H9 (cell line): ENCODE results near the gene PRTFDC1. TPM values are rescaled to one million over a fixed set of nuclear protein-coding genes. Genes with fewer than 3 reads are reported as not detected.

Experiments
- DNase-seq: peaks from one replicate; pipeline ENCODE4 v3.0.0-alpha.2; 2017
- H2AFZ ChIP-seq: one replicate; pipeline ENCODE4 v1.6.1; 2013; ENCODE audit warnings: mild to moderate bottlenecking, low read length, control low read depth, moderate library complexity
- H2AK5ac ChIP-seq: 2 replicates; pipeline ENCODE4 v1.6.1; 2013; ENCODE audit warnings: low read length, control low read depth, mixed read lengths; ENCODE audit not compliant: insufficient read length
- H2BK120ac ChIP-seq: one replicate; pipeline ENCODE4 v1.6.1; 2013; ENCODE audit warnings: low read depth, mild to moderate bottlenecking, low read length, control low read depth, inconsistent platforms; ENCODE audit not compliant: poor library complexity, severe bottlenecking
- H2BK12ac ChIP-seq: 2 replicates; pipeline ENCODE4 v1.6.1; 2013; ENCODE audit warnings: low read length, control low read depth, mixed read lengths, low read depth; ENCODE audit not compliant: insufficient read length
- H2BK15ac ChIP-seq: 2 replicates; pipeline ENCODE4 v1.6.1; 2013; ENCODE audit warnings: low read depth, low read length, control low read depth
- H2BK20ac ChIP-seq: one replicate; pipeline ENCODE4 v1.6.1; 2013; ENCODE audit warnings: low read depth, mild to moderate bottlenecking, low read length, control low read depth, inconsistent platforms; ENCODE audit not compliant: poor library complexity, severe bottlenecking
- H2BK5ac ChIP-seq: 2 replicates; pipeline ENCODE4 v1.6.1; 2013; ENCODE audit warnings: low read length, control low read depth, mixed read lengths; ENCODE audit not compliant: insufficient read length
- H3K14ac ChIP-seq: 2 replicates; pipeline ENCODE4 v1.6.1; 2013; ENCODE audit warnings: low read length, control low read depth; ENCODE audit not compliant: insufficient read depth
- H3K18ac ChIP-seq: 2 replicates; pipeline ENCODE4 v1.6.1; 2013; ENCODE audit warnings: low read depth, mild to moderate bottlenecking, mixed read lengths, low read length, control low read depth; ENCODE audit not compliant: insufficient read length
- H3K23ac ChIP-seq: 2 replicates; pipeline ENCODE4 v1.6.1; 2013; ENCODE audit warnings: low read length, control low read depth, mixed read lengths, low read depth; ENCODE audit not compliant: insufficient read length
- H3K23me2 ChIP-seq: 2 replicates; pipeline ENCODE4 v1.6.1; 2013; ENCODE audit warnings: low read depth, mild to moderate bottlenecking, mixed read lengths, low read length, control low read depth; ENCODE audit not compliant: insufficient read length, poor library complexity, severe bottlenecking
- H3K27ac ChIP-seq: 2 replicates; pipeline ENCODE4 v1.5.1; 2013; ENCODE audit warnings: low read length, control low read depth, mixed read lengths, low read depth; ENCODE audit not compliant: insufficient read length
- H3K27me3 ChIP-seq: 2 replicates; pipeline ENCODE4 v1.6.1; 2013; ENCODE audit warnings: low read length, control low read depth, inconsistent platforms; ENCODE audit not compliant: insufficient read depth
- H3K4ac ChIP-seq: 2 replicates; pipeline ENCODE4 v1.6.1; 2013; ENCODE audit warnings: low read depth, mild to moderate bottlenecking, control low read depth, inconsistent platforms, low read length, moderate library complexity
- H3K4me1 ChIP-seq: 2 replicates; pipeline ENCODE4 v1.6.1; 2013; ENCODE audit warnings: low read length, control low read depth, inconsistent platforms; ENCODE audit not compliant: insufficient read depth
- H3K4me2 ChIP-seq: 2 replicates; pipeline ENCODE4 v1.6.1; 2013; ENCODE audit warnings: low read length, control low read depth, mixed read lengths; ENCODE audit not compliant: insufficient read length, insufficient read depth
- H3K56ac ChIP-seq: 2 replicates; pipeline ENCODE4 v1.6.1; 2013; ENCODE audit warnings: low read depth, mild to moderate bottlenecking, mixed read lengths, low read length, control low read depth; ENCODE audit not compliant: insufficient read length
- H3K79me1 ChIP-seq: 2 replicates; pipeline ENCODE4 v1.6.1; 2013; ENCODE audit warnings: low read depth, mild to moderate bottlenecking, moderate library complexity, low read length, control low read depth, inconsistent platforms; ENCODE audit not compliant: insufficient read depth, poor library complexity, severe bottlenecking
- H3K79me2 ChIP-seq: 2 replicates; pipeline ENCODE4 v1.6.1; 2013; ENCODE audit warnings: low read length, control low read depth, inconsistent platforms; ENCODE audit not compliant: insufficient read depth
- H3K9ac ChIP-seq: 2 replicates; pipeline ENCODE4 v1.6.1; 2013; ENCODE audit warnings: low read length, control low read depth, mixed read lengths; ENCODE audit not compliant: insufficient read length; ENCODE audit errors: extremely low read depth
- H3K9me3 ChIP-seq: one replicate; pipeline ENCODE4 v1.6.1; 2013; ENCODE audit warnings: low read depth, low read length, inconsistent platforms; ENCODE audit not compliant: control insufficient read depth
- H3T11ph ChIP-seq: one replicate; pipeline ENCODE4 v1.6.1; 2013; ENCODE audit warnings: mild to moderate bottlenecking, low read length, control low read depth, inconsistent platforms
- H4K20me1 ChIP-seq: one replicate; pipeline ENCODE4 v1.6.1; 2013; ENCODE audit not compliant: control insufficient read depth, insufficient read length, insufficient read depth
- H4K5ac ChIP-seq: 2 replicates; pipeline ENCODE4 v1.6.1; 2013; ENCODE audit warnings: low read depth, mild to moderate bottlenecking, mixed read lengths, low read length, control low read depth; ENCODE audit not compliant: insufficient read length
- H4K8ac ChIP-seq: replicated peaks from 2 replicates; pipeline ENCODE4 v1.6.1; 2013; ENCODE audit warnings: low read length, control low read depth, mixed read lengths, low read depth; ENCODE audit not compliant: insufficient read length
- H4K91ac ChIP-seq: 2 replicates; pipeline ENCODE4 v1.6.1; 2013; ENCODE audit warnings: low read depth, mild to moderate bottlenecking, moderate library complexity, mixed read lengths, low read length, control low read depth; ENCODE audit not compliant: insufficient read length
- H3K27ac Mint-ChIP-seq, 3 experiments: 2 replicates in 2 of 3; 3 replicates in 1 of 3; pipeline ENCODE4 v1.8.0; 2020 to 2021; ENCODE audit warnings: mixed read lengths in 3 of 3, mild to moderate bottlenecking in 1 of 3, moderate library complexity in 1 of 3
- H3K27me3 Mint-ChIP-seq: 2 replicates; pipeline ENCODE4 v1.8.0; 2021; ENCODE audit warnings: low read depth, mild to moderate bottlenecking, moderate library complexity, mixed read lengths
- H3K36me3 Mint-ChIP-seq, 3 experiments: 2 replicates in 2 of 3; 3 replicates in 1 of 3; pipeline ENCODE4 v1.8.0; 2020 to 2021; ENCODE audit warnings: low read depth in 3 of 3, mixed read lengths in 3 of 3; ENCODE audit not compliant: insufficient read depth in 1 of 3
- H3K4me1 Mint-ChIP-seq, 2 experiments: 2 replicates each; pipeline ENCODE4 v1.8.0; 2020; ENCODE audit warnings: mixed read lengths in 2 of 2
- H3K4me3 Mint-ChIP-seq, 2 experiments: 2 replicates in 1 of 2; 3 replicates in 1 of 2; pipeline ENCODE4 v1.8.0; 2020 to 2021; ENCODE audit warnings: mild to moderate bottlenecking in 2 of 2, mixed read lengths in 2 of 2, moderate library complexity in 1 of 2
- H3K9me3 Mint-ChIP-seq, 2 experiments: 2 replicates in 1 of 2; 3 replicates in 1 of 2; pipeline ENCODE4 v1.8.0; 2020; ENCODE audit warnings: mild to moderate bottlenecking in 2 of 2, mixed read lengths in 2 of 2, moderate library complexity in 1 of 2
- CTCF ChIP-seq: fragments of 200-600 bp; sonication (generic); conservative IDR thresholded peaks from 3 replicates; pipeline ENCODE4 v1.8.0; 2021; ENCODE audit warnings: antibody characterized with exemption, mild to moderate bottlenecking
- WGBS: extraction: QIAGEN DNeasy Blood & Tissue Kit; methylation state at CpG from one replicate; pipeline ENCODE4 v1.1.7; 2013; ENCODE audit warnings: missing lambda C conversion rate, low lambda C conversion rate, mixed read lengths; ENCODE audit not compliant: insufficient read length; ENCODE audit errors: extremely low coverage; 5-methylcytosine and 5-hydroxymethylcytosine counted together
- total RNA-seq: library from RNA; stranded (reverse); gene quantifications from 2 replicates; pipeline ENCODE4 v1.2.1, GENCODE V29; 2021

The PRTFDC1 gene
- total RNA-seq, 1 experiment from 2014 or later = 7.5 TPM

DNA sequence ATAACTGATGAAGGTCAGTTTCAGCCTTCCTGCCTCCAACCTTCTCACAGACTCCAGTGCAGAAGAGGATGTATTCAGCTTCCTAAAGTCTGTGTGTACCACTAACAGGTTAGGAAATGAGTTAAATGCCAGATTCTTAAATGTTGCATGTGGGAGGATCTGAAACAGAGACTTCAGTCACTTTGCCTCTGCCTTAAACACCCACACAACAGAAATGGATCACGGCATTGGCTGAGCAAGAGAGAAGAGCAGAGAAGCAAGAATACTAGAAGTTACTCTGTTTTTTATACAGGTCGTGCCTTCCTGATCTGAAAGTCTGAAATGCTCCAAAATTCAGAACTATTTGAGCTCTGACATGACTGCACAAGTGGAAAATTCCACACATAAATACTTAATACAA is 129.8 kb downstream of the PRTFDC1 start:
- H3K4me2 ChIP-seq = no peak overlapping the region
- no peak overlapping the region for H3K4ac ChIP-seq
- TF ChIP-seq CTCF = no peak
- DNase-seq = no peak
- H2BK20ac ChIP-seq = no peak overlapping the region
- no peaks in the 10 kb centered on the region for H3K79me1 ChIP-seq
- no peak overlapping the region for H4K8ac ChIP-seq
- H2AFZ ChIP-seq = no peak overlapping the region
- H2AK5ac ChIP-seq = no peak overlapping the region
- H3K23ac ChIP-seq = no peak overlapping the region
- no peak overlapping the region for H4K5ac ChIP-seq
- H3K79me2 ChIP-seq = no peaks in the 10 kb centered on the region
- no peaks in the 10 kb centered on the region for H3K9me3 ChIP-seq
- Mint-ChIP-seq H3K36me3 (no peaks in the 10 kb centered on the region), H3K4me3 (no peak overlapping the region), H3K27me3 (no peaks in the 10 kb centered on the region), H3K9me3 (no peaks in the 10 kb centered on the region), H3K27ac (no peak overlapping the region), H3K4me1 (no peaks in the 10 kb centered on the region)
- H3K18ac ChIP-seq = no peak overlapping the region
- H3K56ac ChIP-seq = no peak overlapping the region
- H3K14ac ChIP-seq = no peak overlapping the region
- H3K23me2 ChIP-seq = no peaks in the 10 kb centered on the region
- H4K20me1 ChIP-seq = no peaks in the 10 kb centered on the region
- H2BK120ac ChIP-seq = no peak overlapping the region
- no peaks in the 10 kb centered on the region for H3K27me3 ChIP-seq
- H3K9ac ChIP-seq = no peak overlapping the region
- H3T11ph ChIP-seq = no peak overlapping the region
- H4K91ac ChIP-seq = no peak overlapping the region
- no peak overlapping the region for H2BK5ac ChIP-seq
- no peaks in the 10 kb centered on the region for H3K4me1 ChIP-seq
- H2BK15ac ChIP-seq = no peak overlapping the region
- H3K27ac ChIP-seq = no peak overlapping the region
- no peak overlapping the region for H2BK12ac ChIP-seq
- WGBS = no CpG with 5 or more reads among the region's 2 CpGs
